Measurements from ENCODE around the gene SNX32. TPM values are rescaled to one million over a fixed set of nuclear protein-coding genes. Genes with fewer than 3 reads are reported as not detected.
A peak's percentile ranks its signal among the peaks of the same experiment; 100 is the strongest.

The SNX32 gene
- total RNA-seq, 1 experiment from 2014 or later = not detected

GRCh38 chr11:65873318-65874156 lies 39.8 kb downstream of the SNX32 start:
- DNase-seq (ENCODE audit: low read depth, low spot score) = peak; percentile 83
- H3K9me3 ChIP-seq (ENCODE audit: control insufficient read depth in 1 of 2, insufficient read depth in 1 of 2, low read depth in 1 of 2, low read length in 2 of 2) = no peaks in the 10 kb centered on the region
- CTCF ChIA-PET = interaction anchor here (0.8 to 1.8 kb wide), 4 partner anchors 11 to 172 kb away, joined by 3 to 21 read pairs (median 10); partner anchors contain the start of genes FIBP and MUS81
- TF ChIP-seq REST (IDR thresholded peaks at IDR 0.05; ENCODE audit: low read depth) (no peak), CTCF (IDR thresholded peaks at IDR 0.05 in 2 of 3, conservative IDR thresholded peaks at IDR 0.05 in 1 of 3; ENCODE audit: borderline replicate concordance in 1 of 3, insufficient read depth in 1 of 3, low read depth in 2 of 3, low read length in 2 of 3) (no peak), FOSL1 (IDR thresholded peaks at IDR 0.05; ENCODE audit: low read depth) (no peak), MAX (IDR thresholded peaks at IDR 0.05) (peak; percentile 88), EZH2phosphoT487 (IDR thresholded peaks at IDR 0.05; ENCODE audit: borderline replicate concordance) (no peak), ELF1 (IDR thresholded peaks at IDR 0.05; ENCODE audit: borderline replicate concordance, low read depth) (no peak), CBX3 (IDR thresholded peaks at IDR 0.05; ENCODE audit: low read depth) (no peak), JUND (IDR thresholded peaks at IDR 0.05) (no peak), ATF3 (IDR thresholded peaks at IDR 0.05) (no peak), SP1 (IDR thresholded peaks at IDR 0.05; ENCODE audit: low read depth) (peak; percentile 75), POLR2AphosphoS5 (IDR thresholded peaks at IDR 0.05; ENCODE audit: low read depth, low read length) (peak; percentile 79), EGR1 (IDR thresholded peaks at IDR 0.05; ENCODE audit: low read depth) (peak; percentile 84), POLR2A (IDR thresholded peaks at IDR 0.05; ENCODE audit: borderline replicate concordance, extremely low read depth, insufficient read depth, insufficient read length) (no peak), ZFX (IDR thresholded peaks at IDR 0.05) (no peak), RAD21 (IDR thresholded peaks at IDR 0.05; ENCODE audit: low read depth) (no peak), SRF (IDR thresholded peaks at IDR 0.05; ENCODE audit: low read depth) (no peak), SIN3A (IDR thresholded peaks at IDR 0.05; ENCODE audit: low read depth) (peak; percentile 48; the same call in 1 of the 2 replicates), TCF7L2 (IDR thresholded peaks at IDR 0.05; ENCODE audit: borderline replicate concordance, extremely low read depth, insufficient read depth, insufficient read length) (no peak), ZNF274 (IDR thresholded peaks at IDR 0.05; ENCODE audit: low read depth, low read length) (no peak)
- peak overlapping the region; percentile 55 for H3K27ac ChIP-seq (ENCODE audit: low read depth, low read length)
- peak overlapping the region; percentile 58 for H3K9ac ChIP-seq (ENCODE audit: low read length)
- no peaks in the 10 kb centered on the region for H3K36me3 ChIP-seq (ENCODE audit: control insufficient read depth in 1 of 2, insufficient read depth in 2 of 2, low read length in 2 of 2)
- H3K9me2 ChIP-seq (ENCODE audit: insufficient read depth) = no peaks in the 10 kb centered on the region
- H3K4me3 ChIP-seq (replicated peaks in 1 of 2; ENCODE audit: low read depth in 1 of 2, low read length in 2 of 2) = peak overlapping the region; percentile 52 to 55
- peak overlapping the region; percentile 81 for H3K4me2 ChIP-seq (ENCODE audit: low read length)
- intact Hi-C loops (cut with micrococcal nuclease) = loop anchor here (5.0 kb wide), 1 partner anchor 161 kb away; the partner anchor contains the start of gene KAT5
- H4K20me1 ChIP-seq (ENCODE audit: insufficient read depth) = no peaks in the 10 kb centered on the region
- peak; percentile 90 for ATAC-seq
- no peaks in the 10 kb centered on the region for H3K79me2 ChIP-seq (ENCODE audit: insufficient read depth, low read length)
- H3K4me1 ChIP-seq (ENCODE audit: control insufficient read depth in 1 of 2, insufficient read depth in 2 of 2, low read length in 2 of 2) = peaks cover 10 to 13% of the 10 kb centered on the region in 2 experiments; a peak in 3 of 4 replicates
- POLR2A ChIA-PET = interaction anchor here (1.0 to 1.7 kb wide), 4 partner anchors 11 to 18 kb away, joined by 3 to 6 read pairs (median 5); partner anchors contain the start of genes CCDC85B, CFL1 and FIBP
- BruUV-seq (replicated peaks) = TSS peak; percentile 64
- H2AFZ ChIP-seq (ENCODE audit: low read depth, low read length, poor library complexity, severe bottlenecking) = no peak overlapping the region
- RAD21 ChIA-PET (ENCODE audit: low non-redundant PET in 1 of 2, low total read pairs in 2 of 2, uncharacterized antibody in 2 of 2, unreplicated experiment in 2 of 2) = interaction anchor here in 1 of 2 experiments (0.5 kb wide), 1 partner anchor 104 kb away, joined by 3 read pairs; no protein-coding TSS in a partner anchor
- no peaks in the 10 kb centered on the region for H3K27me3 ChIP-seq (ENCODE audit: insufficient read depth, low read length)

Measured in HCT116 (cell line).